Mucosa of stomach (tissue), 1 donor: Measurements from ENCODE around the gene RASL10B.

Experiments used
- H3K27me3 ChIP-seq: one replicate; pipeline ENCODE4 v1.7.0; 2013; ENCODE audit warnings: mild to moderate bottlenecking, low read length; ENCODE audit not compliant: control insufficient read depth, insufficient read depth
- H3K36me3 ChIP-seq: one replicate; pipeline ENCODE4 v1.7.0; 2013; ENCODE audit warnings: low read length; ENCODE audit not compliant: control insufficient read depth, insufficient read depth
- H3K4me1 ChIP-seq: one replicate; pipeline ENCODE4 v1.7.0; 2013; ENCODE audit warnings: mild to moderate bottlenecking, low read length; ENCODE audit not compliant: control insufficient read depth, insufficient read depth
- H3K4me3 ChIP-seq: one replicate; pipeline ENCODE4 v1.7.0; 2013; ENCODE audit warnings: low read length
- H3K9ac ChIP-seq: one replicate; pipeline ENCODE4 v1.7.0; 2013; ENCODE audit warnings: mild to moderate bottlenecking, low read length, moderate library complexity
- H3K9me3 ChIP-seq: one replicate; pipeline ENCODE4 v1.7.0; 2013; ENCODE audit warnings: mild to moderate bottlenecking, low read length, moderate library complexity; ENCODE audit not compliant: control insufficient read depth
- donor health status: Pancreatic carcinoma.

The RASL10B gene

GRCh38 chr17:35763767-35764122, 32.3 kb downstream of the RASL10B start:
- Histone ChIP-seq H3K4me3 (no peak overlapping the region), H3K9ac (peak overlapping the region; percentile 34)

GRCh38 chr17:35764123-35764991, 32.9 kb downstream of the RASL10B start:
- Histone ChIP-seq H3K27me3 (no peaks in the 10 kb centered on the region), H3K4me3 (peak overlapping the region; percentile 50), H3K9ac (peak overlapping the region; percentile 43), H3K36me3 (no peaks in the 10 kb centered on the region), H3K9me3 (no peaks in the 10 kb centered on the region), H3K4me1 (peaks cover 19% of the 10 kb centered on the region)

More at GRCh38 chr17:35763767-35764122, 32.3 kb downstream of the RASL10B start:
- H3K9me3 ChIP-seq: no peaks in the 10 kb centered on the region
- no peaks in the 10 kb centered on the region for H3K36me3 ChIP-seq
- peaks cover 16% of the 10 kb centered on the region for H3K4me1 ChIP-seq
- H3K27me3 ChIP-seq: no peaks in the 10 kb centered on the region

GRCh38 chr17:35765086-35765710, 33.8 kb downstream of the RASL10B start:
- H3K4me3 ChIP-seq: no peak overlapping the region
- H3K9ac ChIP-seq: peak overlapping the region; percentile 43

GRCh38 chr17:35765756-35766488, 34.5 kb downstream of the RASL10B start:
- Histone ChIP-seq H3K4me1 (peaks cover 19% of the 10 kb centered on the region), H3K36me3 (no peaks in the 10 kb centered on the region), H3K4me3 (no peak overlapping the region), H3K9me3 (no peaks in the 10 kb centered on the region), H3K9ac (no peak overlapping the region), H3K27me3 (no peaks in the 10 kb centered on the region)

More at GRCh38 chr17:35765086-35765710, 33.8 kb downstream of the RASL10B start:
- no peaks in the 10 kb centered on the region for H3K9me3 ChIP-seq
- H3K27me3 ChIP-seq: no peaks in the 10 kb centered on the region
- no peaks in the 10 kb centered on the region for H3K36me3 ChIP-seq
- peaks cover 19% of the 10 kb centered on the region for H3K4me1 ChIP-seq

GRCh38 chr17:35766489-35766877, 35.0 kb downstream of the RASL10B start:
- Histone ChIP-seq H3K9me3 (no peaks in the 10 kb centered on the region), H3K36me3 (no peaks in the 10 kb centered on the region), H3K4me1 (peaks cover 19% of the 10 kb centered on the region), H3K9ac (no peak overlapping the region), H3K27me3 (no peaks in the 10 kb centered on the region), H3K4me3 (no peak overlapping the region)

- no peak overlapping the region for H3K9ac ChIP-seq
- H3K27me3 ChIP-seq: no peaks in the 10 kb centered on the region
- peaks cover 19% of the 10 kb centered on the region for H3K4me1 ChIP-seq
- no peak overlapping the region for H3K4me3 ChIP-seq
- H3K9me3 ChIP-seq: no peaks in the 10 kb centered on the region
- H3K36me3 ChIP-seq: no peaks in the 10 kb centered on the region
Measured at GRCh38 chr17:35766903-35767510, 35.6 kb downstream of the RASL10B start.

GRCh38 chr17:35768797-35769196, 37.4 kb downstream of the RASL10B start:
- H3K4me1 ChIP-seq: peaks cover 20% of the 10 kb centered on the region
- H3K36me3 ChIP-seq: no peaks in the 10 kb centered on the region
- no peaks in the 10 kb centered on the region for H3K9me3 ChIP-seq
- no peak overlapping the region for H3K9ac ChIP-seq
- H3K27me3 ChIP-seq: no peaks in the 10 kb centered on the region
- no peak overlapping the region for H3K4me3 ChIP-seq

- Histone ChIP-seq H3K9ac (no peak overlapping the region), H3K9me3 (no peaks in the 10 kb centered on the region), H3K36me3 (no peaks in the 10 kb centered on the region), H3K27me3 (no peaks in the 10 kb centered on the region), H3K4me1 (peaks cover 22% of the 10 kb centered on the region), H3K4me3 (no peak overlapping the region)
Measured at GRCh38 chr17:35769895-35770486, 38.6 kb downstream of the RASL10B start.

- Histone ChIP-seq H3K27me3 (no peaks in the 10 kb centered on the region), H3K4me3 (no peak overlapping the region), H3K9me3 (no peaks in the 10 kb centered on the region), H3K4me1 (peaks cover 42% of the 10 kb centered on the region), H3K9ac (no peak overlapping the region), H3K36me3 (no peaks in the 10 kb centered on the region)
Measured at GRCh38 chr17:35773129-35773528, 41.7 kb downstream of the RASL10B start.

GRCh38 chr17:35773679-35774425, 42.4 kb downstream of the RASL10B start:
- Histone ChIP-seq H3K27me3 (no peaks in the 10 kb centered on the region), H3K4me1 (peaks cover 42% of the 10 kb centered on the region), H3K36me3 (no peaks in the 10 kb centered on the region), H3K9ac (no peak overlapping the region), H3K4me3 (no peak overlapping the region), H3K9me3 (no peaks in the 10 kb centered on the region)

GRCh38 chr17:35774499-35774898, 43.1 kb downstream of the RASL10B start:
- Histone ChIP-seq H3K9me3 (no peaks in the 10 kb centered on the region), H3K4me1 (peaks cover 39% of the 10 kb centered on the region), H3K36me3 (peaks cover 6% of the 10 kb centered on the region), H3K9ac (peak overlapping the region; percentile 27), H3K4me3 (no peak overlapping the region), H3K27me3 (no peaks in the 10 kb centered on the region)
